Brain microvascular endothelial cell (primary cell): ENCODE results near the gene HKDC1.

Experiments
- DNase-seq: peaks from one replicate; pipeline ENCODE4 v3.0.0-alpha.2; 2020
- H3K27ac ChIP-seq: fragments of 250-450 bp; sonication (Bioruptor Pico); 2 replicates; pipeline ENCODE4 v1.5.1; 2020; ENCODE audit warnings: mild to moderate bottlenecking, moderate library complexity
- H3K27me3 ChIP-seq: fragments of 250-450 bp; sonication (Bioruptor Pico); replicated peaks from 2 replicates; pipeline ENCODE4 v1.5.1; 2020; ENCODE audit warnings: mild to moderate bottlenecking
- H3K36me3 ChIP-seq: fragments of 250-450 bp; sonication (Bioruptor Pico); replicated peaks from 2 replicates; pipeline ENCODE4 v1.5.1; 2020; ENCODE audit warnings: mild to moderate bottlenecking
- H3K4me3 ChIP-seq: 2 replicates; pipeline ENCODE4 v1.5.1; 2011; ENCODE audit warnings: low read depth, mild to moderate bottlenecking, control low read depth, low read length, moderate library complexity
- CTCF ChIP-seq: IDR thresholded peaks from 2 replicates; pipeline ENCODE4 v1.5.1; 2011; ENCODE audit warnings: low read depth, mild to moderate bottlenecking, moderate library complexity, low read length, control low read depth, inconsistent platforms; ENCODE audit errors: missing control alignments
- in situ Hi-C: cut with HindIII; loops from 2 replicates; pipeline ENCODE4 v1.10.0; 2017; ENCODE audit warnings: low sequenced_read_pairs, low pct_ligation_motif_present

Gene HKDC1

GRCh38 chr10:69220507-69220906 lies 375 bp downstream of the HKDC1 start:
- Histone ChIP-seq H3K27me3 (no peaks in the 10 kb centered on the region), H3K27ac (no peak overlapping the region), H3K36me3 (no peaks in the 10 kb centered on the region), H3K4me3 (no peak overlapping the region)
- no peak for DNase-seq
- TF ChIP-seq CTCF: no peak
- in situ Hi-C loops: no loop called here

- in situ Hi-C loops: no loop called here
- peak; percentile 77 for TF ChIP-seq CTCF
Observed at GRCh38 chr10:69222157-69223027, 2.3 kb downstream of the HKDC1 start.

GRCh38 chr10:69223028-69223342 lies 2.9 kb downstream of the HKDC1 start:
- H3K4me3 ChIP-seq: no peak overlapping the region
- H3K27me3 ChIP-seq: no peaks in the 10 kb centered on the region
- in situ Hi-C loops: no loop called here
- no peaks in the 10 kb centered on the region for H3K36me3 ChIP-seq
- H3K27ac ChIP-seq: no peak overlapping the region
- TF ChIP-seq CTCF: no peak
- DNase-seq: no peak

More at GRCh38 chr10:69222157-69223027, 2.3 kb downstream of the HKDC1 start:
- DNase-seq: peak; percentile 59
- H3K27me3 ChIP-seq: no peaks in the 10 kb centered on the region
- H3K27ac ChIP-seq: no peak overlapping the region
- no peak overlapping the region for H3K4me3 ChIP-seq
- H3K36me3 ChIP-seq: no peaks in the 10 kb centered on the region

GRCh38 chr10:69224862-69225657 lies 4.9 kb downstream of the HKDC1 start:
- TF ChIP-seq CTCF: no peak
- Histone ChIP-seq H3K36me3 (no peaks in the 10 kb centered on the region), H3K27me3 (no peaks in the 10 kb centered on the region), H3K4me3 (no peak overlapping the region), H3K27ac (no peak overlapping the region)
- in situ Hi-C loops: loop anchor here (25.0 kb wide), 1 partner anchor 162 kb away; no protein-coding TSS in a partner anchor
- DNase-seq: no peak

- TF ChIP-seq CTCF: no peak
- no peaks in the 10 kb centered on the region for H3K36me3 ChIP-seq
- no peak overlapping the region for H3K4me3 ChIP-seq
- in situ Hi-C loops: loop anchor here (25.0 kb wide), 1 partner anchor 162 kb away; no protein-coding TSS in a partner anchor
- H3K27me3 ChIP-seq: no peaks in the 10 kb centered on the region
- DNase-seq: no peak
- H3K27ac ChIP-seq: no peak overlapping the region
Observed at GRCh38 chr10:69225681-69226080, 5.5 kb downstream of the HKDC1 start.
